ENCODE measurements around the gene CTXND1.

CTXND1 gene

GRCh38 chr15:80210611-80211573 is 41.1 kb downstream of the CTXND1 start:
- no peak for DNase-seq (ENCODE audit: low read depth in 2 of 2)

GRCh38 chr15:80208758-80209734 is 43.0 kb downstream of the CTXND1 start:
- no peak for DNase-seq (ENCODE audit: low read depth in 2 of 2)

GRCh38 chr15:80207887-80208286 is 44.1 kb downstream of the CTXND1 start:
- DNase-seq (ENCODE audit: low read depth in 2 of 2): no peak

GRCh38 chr15:80204231-80204630 is 47.8 kb downstream of the CTXND1 start:
- DNase-seq (ENCODE audit: low read depth in 2 of 2): no peak

- DNase-seq (ENCODE audit: low read depth in 2 of 2): no peak
Observed at GRCh38 chr15:80203361-80203885, 48.6 kb downstream of the CTXND1 start.

- no peak for DNase-seq (ENCODE audit: low read depth in 2 of 2)
Observed at GRCh38 chr15:80202641-80203360, 49.2 kb downstream of the CTXND1 start.

- DNase-seq (ENCODE audit: low read depth in 2 of 2): no peak
Observed at GRCh38 chr15:80202016-80202315, 50.0 kb downstream of the CTXND1 start.

GRCh38 chr15:80201256-80202015 is 50.6 kb downstream of the CTXND1 start:
- no peak for DNase-seq (ENCODE audit: low read depth in 2 of 2)

- DNase-seq (ENCODE audit: low read depth in 2 of 2): no peak
Observed at GRCh38 chr15:80199869-80200268, 52.1 kb downstream of the CTXND1 start.

GRCh38 chr15:80199366-80199765 is 52.6 kb downstream of the CTXND1 start:
- no peak for DNase-seq (ENCODE audit: low read depth in 2 of 2)

- no peak for DNase-seq (ENCODE audit: low read depth in 2 of 2)
Observed at GRCh38 chr15:80194914-80195313, 57.1 kb downstream of the CTXND1 start.

GRCh38 chr15:80194186-80194585 is 57.8 kb downstream of the CTXND1 start:
- DNase-seq (ENCODE audit: low read depth in 2 of 2): no peak

- no peak for DNase-seq (ENCODE audit: low read depth in 2 of 2)
Observed at GRCh38 chr15:80191897-80192595, 60.0 kb downstream of the CTXND1 start.

- no peak for DNase-seq (ENCODE audit: low read depth in 2 of 2)
Observed at GRCh38 chr15:80191198-80191597, 60.8 kb downstream of the CTXND1 start.

GRCh38 chr15:80188251-80188650 is 63.8 kb downstream of the CTXND1 start:
- no peak for DNase-seq (ENCODE audit: low read depth in 2 of 2)

- DNase-seq (ENCODE audit: low read depth in 2 of 2): no peak
Observed at GRCh38 chr15:80186597-80186996, 65.4 kb downstream of the CTXND1 start.

GRCh38 chr15:80186066-80186465 is 65.9 kb downstream of the CTXND1 start:
- no peak for DNase-seq (ENCODE audit: low read depth in 2 of 2)

- no peak for DNase-seq (ENCODE audit: low read depth in 2 of 2)
Observed at GRCh38 chr15:80185152-80185551, 66.9 kb downstream of the CTXND1 start.

- DNase-seq (ENCODE audit: low read depth in 2 of 2): no peak
Observed at GRCh38 chr15:80184554-80184953, 67.5 kb downstream of the CTXND1 start.

GRCh38 chr15:80183886-80184285 is 68.1 kb downstream of the CTXND1 start:
- no peak for DNase-seq (ENCODE audit: low read depth in 2 of 2)
